Testis (tissue), 2 donors: ENCODE results near the gene NOP58.

Source experiments
- CTCF ChIP-seq, 3 experiments: fragments of 450-650 bp in 2 of 3; fragments of 200-600 bp in 1 of 3; sonication (generic) in 1 of 3; IDR thresholded peaks; one replicate each; pipeline ENCODE4 v1.5.1; 2016 to 2019; ENCODE audit warnings: antibody characterized with exemption in 3 of 3, mild to moderate bottlenecking in 2 of 3, moderate library complexity in 1 of 3
- POLR2A ChIP-seq: fragments of 450-650 bp; IDR thresholded peaks from one replicate; pipeline ENCODE4 v1.6.1; 2017; ENCODE audit warnings: antibody characterized with exemption, mild to moderate bottlenecking, moderate library complexity

GRCh38 chr2:202337706-202338346 lies 72.3 kb downstream of the NOP58 start:
- TF ChIP-seq CTCF (IDR thresholded peaks at IDR 0.05) (no peak), POLR2A (no peak)
